H1 (cell line): ENCODE data around the gene TRIM29. TPM values are rescaled to one million over a fixed set of nuclear protein-coding genes. Genes with fewer than 3 reads are reported as not detected.

Experiments used
- CTCF ChIA-PET: fragments of 300-600 bp; sonication (Branson Sonifier 250); formaldehyde crosslinking; loops from one replicate; lab custom pipeline; 2021; ENCODE audit not compliant: partially characterized antibody; lab: Charles Lee
- POLR2A ChIA-PET: fragments of 300-600 bp; sonication (Branson Sonifier 250); formaldehyde crosslinking; loops from one replicate; lab custom pipeline; 2021; ENCODE audit warnings: inconsistent platforms; ENCODE audit not compliant: partially characterized antibody; lab: Charles Lee
- DNase-seq, 2 experiments: peaks; one replicate each; pipeline versions ENCODE4 v3.0.0 to v3.0.0-alpha.2; 2010 to 2022; ENCODE audit warnings: low spot score in 2 of 2, low read depth in 1 of 2, mixed read lengths in 1 of 2
- FAIRE-seq: peaks from 2 replicates; lab custom pipeline; 2011; peaks lifted over from hg19 to GRCh38; lab: Jason Lieb, UNC
- H2AFZ ChIP-seq: 2 replicates; pipeline ENCODE4 v1.8.1; 2012; ENCODE audit warnings: low read length, inconsistent platforms
- H2AK5ac ChIP-seq: 2 replicates; pipeline ENCODE4 v1.6.1; 2013; ENCODE audit warnings: low read depth, low read length
- H2BK120ac ChIP-seq: replicated peaks from 2 replicates; pipeline ENCODE3; 2013; ENCODE audit warnings: low read depth, low read length, inconsistent platforms
- H2BK12ac ChIP-seq: 2 replicates; pipeline ENCODE4 v1.6.1; 2013; ENCODE audit warnings: low read depth, low read length
- H2BK15ac ChIP-seq: 2 replicates; pipeline ENCODE4 v1.6.1; 2013; ENCODE audit warnings: low read length
- H2BK20ac ChIP-seq: 2 replicates; pipeline ENCODE4 v1.6.1; 2013; ENCODE audit warnings: low read length
- H2BK5ac ChIP-seq: 2 replicates; pipeline ENCODE4 v1.6.1; 2013; ENCODE audit warnings: low read depth, low read length
- H3K14ac ChIP-seq: 2 replicates; pipeline ENCODE4 v1.6.1; 2013; ENCODE audit warnings: inconsistent platforms; ENCODE audit not compliant: insufficient read length
- H3K18ac ChIP-seq: 2 replicates; pipeline ENCODE4 v1.6.1; 2013; ENCODE audit warnings: low read length; ENCODE audit errors: extremely low read depth
- H3K23ac ChIP-seq: 2 replicates; pipeline ENCODE4 v1.6.1; 2013; ENCODE audit warnings: inconsistent platforms; ENCODE audit not compliant: insufficient read length
- H3K23me2 ChIP-seq: 2 replicates; pipeline ENCODE4 v1.6.1; 2013; ENCODE audit warnings: low read depth, low read length
- H3K27ac ChIP-seq: 2 replicates; pipeline ENCODE4 v1.6.1; 2011; ENCODE audit warnings: low read depth, low read length, inconsistent platforms
- H3K27me3 ChIP-seq, 4 experiments: replicated peaks in 1 of 4; 1 replicate in 1 of 4; 2 replicates in 3 of 4; pipeline versions ENCODE4 v1.6.1 to v1.8.1; 2011 to 2013; ENCODE audit warnings: low read length in 3 of 4, mild to moderate bottlenecking in 3 of 4, inconsistent platforms in 2 of 4, mixed read lengths in 2 of 4, moderate library complexity in 1 of 4; ENCODE audit not compliant: control insufficient read depth in 3 of 4, insufficient read depth in 3 of 4; ENCODE audit errors: extremely low read depth in 1 of 4
- H3K36me3 ChIP-seq, 4 experiments: 2 replicates each; pipeline versions ENCODE4 v1.6.1 to v1.8.1; 2011 to 2013; ENCODE audit warnings: mild to moderate bottlenecking in 4 of 4, low read length in 3 of 4, moderate library complexity in 2 of 4, control low read depth in 1 of 4, inconsistent platforms in 1 of 4; ENCODE audit not compliant: insufficient read depth in 4 of 4, control insufficient read depth in 2 of 4
- H3K4ac ChIP-seq: replicated peaks from 2 replicates; pipeline ENCODE3; 2013; ENCODE audit warnings: low read length, low read depth, mixed read lengths, inconsistent platforms; ENCODE audit not compliant: insufficient read length
- H3K4me1 ChIP-seq, 4 experiments: replicated peaks in 1 of 4; 1 replicate in 1 of 4; 2 replicates in 3 of 4; pipeline versions ENCODE4 v1.6.1 to v1.8.1; 2011 to 2013; ENCODE audit warnings: low read length in 3 of 4, inconsistent platforms in 2 of 4, mixed read lengths in 1 of 4; ENCODE audit not compliant: insufficient read depth in 4 of 4, control insufficient read depth in 3 of 4
- H3K4me2 ChIP-seq, 2 experiments: 2 replicates each; pipeline versions ENCODE4 v1.6.1 to v1.8.1; 2011 to 2013; ENCODE audit warnings: low read depth in 2 of 2, low read length in 2 of 2, control low read depth in 1 of 2, inconsistent platforms in 1 of 2, mild to moderate bottlenecking in 1 of 2; ENCODE audit not compliant: insufficient read depth in 1 of 2
- H3K4me3 ChIP-seq, 4 experiments: fragments of 200-600, 300-600 bp in 1 of 4; sonication (generic), shearing (Covaris generic), sonication (Bioruptor Twin) in 1 of 4; 2 replicates each; pipeline versions ENCODE4 v1.5.1 to v1.8.1; 2011 to 2016; ENCODE audit warnings: low read length in 4 of 4, low read depth in 3 of 4, control low read depth in 2 of 4, inconsistent platforms in 2 of 4, mild to moderate bottlenecking in 2 of 4, mixed read lengths in 1 of 4, moderate library complexity in 1 of 4; ENCODE audit not compliant: insufficient read depth in 2 of 4; ENCODE audit errors: extremely low read depth in 1 of 4
- H3K56ac ChIP-seq: replicated peaks from 2 replicates; pipeline ENCODE3; 2013; ENCODE audit warnings: low read depth, mild to moderate bottlenecking, mixed read lengths, low read length, inconsistent platforms; ENCODE audit not compliant: insufficient read length
- H3K79me1 ChIP-seq: 2 replicates; pipeline ENCODE4 v1.6.1; 2013; ENCODE audit warnings: low read depth, low read length, control low read depth
- H3K79me2 ChIP-seq, 2 experiments: 2 replicates each; pipeline versions ENCODE4 v1.6.1 to v1.8.1; 2012 to 2013; ENCODE audit warnings: low read length in 2 of 2, mild to moderate bottlenecking in 2 of 2, inconsistent platforms in 1 of 2; ENCODE audit not compliant: insufficient read depth in 2 of 2, control insufficient read depth in 1 of 2
- H3K9ac ChIP-seq, 4 experiments: replicated peaks in 1 of 4; 1 replicate in 1 of 4; 2 replicates in 3 of 4; pipeline versions ENCODE4 v1.6.1 to v1.8.1; 2011 to 2013; ENCODE audit warnings: low read depth in 3 of 4, low read length in 3 of 4, control low read depth in 2 of 4, mild to moderate bottlenecking in 2 of 4, moderate library complexity in 2 of 4, inconsistent platforms in 1 of 4; ENCODE audit errors: extremely low read depth in 1 of 4
- H3K9me3 ChIP-seq, 2 experiments: 2 replicates each; pipeline versions ENCODE4 v1.6.1 to v1.8.1; 2012 to 2013; ENCODE audit warnings: mild to moderate bottlenecking in 2 of 2, moderate library complexity in 2 of 2, control low read depth in 1 of 2, inconsistent platforms in 1 of 2, low read depth in 1 of 2, low read length in 1 of 2, mixed read lengths in 1 of 2; ENCODE audit not compliant: insufficient read depth in 2 of 2
- H4K20me1 ChIP-seq, 2 experiments: replicated peaks in 1 of 2; 2 replicates each; pipeline versions ENCODE3 to v1.8.1; 2011 to 2013; ENCODE audit warnings: inconsistent platforms in 2 of 2, low read length in 2 of 2, mild to moderate bottlenecking in 1 of 2; ENCODE audit not compliant: insufficient read depth in 2 of 2, control insufficient read depth in 1 of 2
- H4K5ac ChIP-seq: 2 replicates; pipeline ENCODE4 v1.6.1; 2013; ENCODE audit warnings: low read length, low read depth, mixed read lengths, inconsistent platforms; ENCODE audit not compliant: insufficient read length
- H4K8ac ChIP-seq: 2 replicates; pipeline ENCODE4 v1.8.0; 2013; ENCODE audit warnings: mild to moderate bottlenecking, moderate library complexity, low read length, inconsistent platforms; ENCODE audit not compliant: insufficient read depth; ENCODE audit errors: extremely low read depth
- H4K91ac ChIP-seq: replicated peaks from 2 replicates; pipeline ENCODE3; 2013; ENCODE audit warnings: low read length, mixed read lengths, inconsistent platforms; ENCODE audit not compliant: insufficient read length
- EGR1 ChIP-seq: IDR thresholded peaks from 2 replicates; pipeline ENCODE4 v1.6.1; 2011; ENCODE audit warnings: low read depth, low read length, borderline replicate concordance
- HDAC6 ChIP-seq: IDR thresholded peaks from one replicate; pipeline ENCODE4 v1.7.1; 2012; ENCODE audit warnings: low read depth, mild to moderate bottlenecking, inconsistent platforms, low read length, moderate library complexity
- MAFK ChIP-seq: IDR thresholded peaks from 2 replicates; pipeline ENCODE4 v1.6.1; 2012; ENCODE audit warnings: low read depth, mild to moderate bottlenecking, improper control_type of control experiment, low read length
- POLR2AphosphoS5 ChIP-seq: IDR thresholded peaks from 2 replicates; pipeline ENCODE4 v1.6.1; 2011; ENCODE audit warnings: low read depth, low read length
- RFX5 ChIP-seq: IDR thresholded peaks from 2 replicates; pipeline ENCODE4 v1.6.1; 2011; ENCODE audit warnings: low read depth, low read length, improper control_type of control experiment, borderline replicate concordance
- WGBS, 2 experiments: shearing (Covaris generic) in 1 of 2; methylation state at CpG; one replicate each; pipeline versions ENCODE4 v1.1.6 to v1.1.7; 2013 to 2015; ENCODE audit warnings: low lambda C conversion rate in 2 of 2, mixed read lengths in 2 of 2, inconsistent platforms in 1 of 2, low coverage in 1 of 2, missing lambda C conversion rate in 1 of 2; ENCODE audit not compliant: insufficient replicate concordance in 2 of 2, insufficient coverage in 1 of 2, insufficient read length in 1 of 2; ENCODE audit errors: extremely low coverage in 1 of 2, missing lambda C conversion rate in 1 of 2; 5-methylcytosine and 5-hydroxymethylcytosine counted together
- polyA plus RNA-seq, 7 experiments: library from polyadenylated mRNA; depleted of rRNA in 3 of 7; stranded (reverse) in 5 of 7; unstranded in 2 of 7; fragments of >200 nt in 5 of 7; fragments of 200-250 nt in 2 of 7; gene quantifications; 1 replicate in 5 of 7; 2 replicates in 1 of 7; 4 replicates in 1 of 7; pipeline versions ENCODE4 v1.2.1 to v1.2.3, GENCODE V29; 2011 to 2013; ENCODE audit warnings: missing spikeins in 2 of 7, mixed read lengths in 2 of 7
- total RNA-seq: library from RNA; stranded (reverse); fragmentation: NEBNext Ultra II Directional; extraction: Animal tissue kit (Norgen Biotek cat#: 25700); gene quantifications from 2 replicates; pipeline ENCODE4 v1.2.1, GENCODE V29; 2021

TRIM29 gene
- total and polyA plus RNA-seq, 2 of the 8 experiments (the other 6 are each of a cell fraction or from before 2014, with no cell fraction given): 0.17 to 0.43 TPM

DNA sequence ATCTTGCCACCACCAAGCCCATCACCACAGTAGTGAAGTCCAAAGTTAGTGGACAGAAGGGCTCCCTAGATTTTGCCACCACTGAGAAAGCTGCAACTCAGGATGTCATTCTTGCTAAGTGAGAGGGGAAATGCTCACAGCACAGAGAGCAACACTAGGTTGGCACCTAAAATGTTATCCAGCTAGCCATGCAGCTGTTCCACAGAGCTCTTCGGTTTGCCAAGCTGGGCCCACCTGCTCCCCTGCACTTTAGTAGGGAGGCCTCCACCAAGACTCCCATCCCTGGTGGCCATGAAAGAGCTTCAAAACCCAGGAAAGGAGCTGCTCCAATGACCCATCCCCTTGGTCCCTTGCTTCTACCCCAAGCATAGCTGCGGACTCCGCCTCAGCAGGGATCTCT lies 63.8 kb downstream of the TRIM29 start:
- Histone ChIP-seq H3K9me3 (no peaks in the 10 kb centered on the region), H3K79me1 (no peaks in the 10 kb centered on the region), H4K8ac (no peak overlapping the region), H3K23ac (no peak overlapping the region), H2AFZ (no peak overlapping the region), H4K20me1 (no peaks in the 10 kb centered on the region), H3K27ac (no peak overlapping the region), H3K36me3 (no peaks in the 10 kb centered on the region), H3K27me3 (no peaks in the 10 kb centered on the region), H3K4me1 (peaks cover 0 to 5% (median 0%) of the 10 kb centered on the region in 4 experiments; a peak in 2 of 7 replicates), H4K5ac (no peak overlapping the region), H3K56ac (no peak overlapping the region), H2BK5ac (no peak overlapping the region), H2BK20ac (no peak overlapping the region), H2AK5ac (no peak overlapping the region), H3K18ac (no peak overlapping the region), H3K4me3 (no peak overlapping the region), H4K91ac (no peak overlapping the region), H3K4me2 (no peak overlapping the region), H3K14ac (no peak overlapping the region), H3K4ac (no peak overlapping the region), H2BK15ac (no peak overlapping the region), H3K23me2 (no peaks in the 10 kb centered on the region), H3K79me2 (no peaks in the 10 kb centered on the region), H2BK12ac (no peak overlapping the region), H3K9ac (no peak overlapping the region), H2BK120ac (no peak overlapping the region)
- POLR2A ChIA-PET: no interaction called here
- no peak for TF ChIP-seq POLR2AphosphoS5
- no peak for TF ChIP-seq MAFK
- TF ChIP-seq HDAC6: no peak
- no peak for TF ChIP-seq RFX5
- TF ChIP-seq EGR1: no peak
- FAIRE-seq: no peak
- DNase-seq: no peak
- WGBS, 2 experiments: 89% methylated on average over 3 of the region's 3 CpGs; no CpG with 5 or more reads in 1 of the 2 experiments
- CTCF ChIA-PET: interaction anchor here (0.9 to 4.9 kb wide), 6 partner anchors 9 to 407 kb away, joined by 3 to 17 read pairs (median 4); no protein-coding TSS in a partner anchor
